Stomach smooth muscle (tissue), 2 donors: Measurements from ENCODE around the gene MTA3.

Experiments used
- H3K27ac ChIP-seq: one replicate; pipeline ENCODE4 v1.7.0; 2013; ENCODE audit warnings: mild to moderate bottlenecking, low read length, inconsistent platforms
- H3K27me3 ChIP-seq, 2 donors: one replicate each; pipeline ENCODE4 v1.7.0; 2013; ENCODE audit warnings: low read length in 2 of 2; ENCODE audit not compliant: insufficient read depth in 2 of 2, control insufficient read depth in 1 of 2
- H3K36me3 ChIP-seq, 2 donors: one replicate each; pipeline ENCODE4 v1.7.0; 2013; ENCODE audit warnings: low read length in 2 of 2; ENCODE audit not compliant: control insufficient read depth in 2 of 2, insufficient read depth in 2 of 2
- H3K4me1 ChIP-seq: one replicate; pipeline ENCODE4 v1.7.0; 2013; ENCODE audit warnings: low read length; ENCODE audit not compliant: control insufficient read depth, insufficient read depth
- H3K4me3 ChIP-seq, 2 donors: one replicate each; pipeline ENCODE4 v1.7.0; 2013; ENCODE audit warnings: low read length in 2 of 2
- H3K9ac ChIP-seq, 2 donors: one replicate each; pipeline ENCODE4 v1.7.0; 2013; ENCODE audit warnings: low read length in 2 of 2, mild to moderate bottlenecking in 1 of 2
- H3K9me3 ChIP-seq, 2 donors: one replicate each; pipeline ENCODE4 v1.7.0; 2013; ENCODE audit warnings: low read length in 2 of 2; ENCODE audit not compliant: control insufficient read depth in 2 of 2
- donor health status: healthy.
- donor health status: Pancreatic carcinoma.

The MTA3 gene

DNA sequence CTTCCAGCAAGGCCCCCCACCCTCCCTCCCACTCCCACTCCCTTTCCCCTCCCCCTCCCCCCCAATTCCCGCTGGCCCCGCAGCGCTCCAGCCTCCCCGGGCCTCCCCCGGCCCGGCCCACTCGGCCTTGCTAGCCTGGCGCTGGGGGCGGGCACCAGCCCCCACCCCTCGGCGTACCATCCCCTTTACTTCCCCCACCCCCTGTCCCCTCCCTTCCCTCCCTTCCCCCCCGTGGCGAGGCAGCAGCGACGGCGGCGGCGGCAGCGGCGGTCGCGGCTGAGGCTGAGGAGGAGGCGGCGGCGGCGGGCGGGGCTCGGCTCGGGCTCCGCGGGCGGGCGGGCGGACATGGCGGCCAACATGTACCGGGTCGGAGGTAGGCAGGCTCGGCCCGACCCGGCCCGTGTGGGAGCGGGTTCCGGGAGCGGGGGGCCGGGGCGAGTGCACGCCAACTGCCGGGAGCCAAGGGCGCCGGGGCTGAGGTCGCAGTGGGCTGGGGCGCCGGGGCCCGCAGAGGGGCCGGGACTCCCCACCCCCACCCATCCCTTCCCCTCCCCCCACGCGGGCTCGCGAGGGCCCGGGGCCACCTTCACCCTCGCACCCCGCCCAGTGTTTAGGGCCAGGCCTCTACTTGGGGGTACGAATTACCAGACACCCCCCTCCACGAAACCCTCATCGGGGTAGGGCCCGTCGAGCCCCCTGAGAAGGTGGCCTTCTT lies at the start of gene MTA3:
TSS of gene MTA3 (plus strand) at position 232 of the 715 bp plus-strand sequence. CDS start at position 346, 114 bp downstream.
- Histone ChIP-seq H3K4me1 (peaks cover 19% of the 10 kb centered on the region), H3K9ac (peak within 1 kb of the TSS; percentile 71 to 81), H3K36me3 (no peaks in the 10 kb centered on the region), H3K4me3 (peak within 1 kb of the TSS; percentile 68 to 76), H3K9me3 (no peaks in the 10 kb centered on the region), H3K27ac (peak within 1 kb of the TSS; percentile 82), H3K27me3 (no peaks in the 10 kb centered on the region)

DNA sequence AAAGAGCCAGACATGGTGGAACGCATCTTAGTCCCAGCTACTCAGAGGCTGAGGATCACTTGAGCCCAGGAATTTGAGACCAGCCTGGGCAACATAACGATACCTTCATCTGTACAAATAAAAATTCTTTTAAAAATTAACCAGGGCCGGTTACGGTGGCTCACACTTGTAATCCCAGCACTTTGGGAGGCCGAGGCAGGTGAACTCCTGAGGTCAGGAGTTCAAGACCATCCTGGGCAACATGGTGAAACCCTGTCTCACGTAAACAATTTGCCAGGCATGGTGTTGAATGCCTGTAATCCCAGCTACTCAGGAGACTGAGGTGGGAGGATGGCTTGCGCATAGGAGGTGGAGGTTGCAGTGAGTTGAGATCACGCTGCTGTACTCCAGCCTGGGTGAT lies 48.8 kb upstream of the MTA3 start:
- Histone ChIP-seq H3K9ac (no peak overlapping the region), H3K4me3 (no peak overlapping the region), H3K9me3 (no peaks in the 10 kb centered on the region), H3K27ac (no peak overlapping the region), H3K27me3 (no peaks in the 10 kb centered on the region), H3K36me3 (no peaks in the 10 kb centered on the region), H3K4me1 (no peaks in the 10 kb centered on the region)

DNA sequence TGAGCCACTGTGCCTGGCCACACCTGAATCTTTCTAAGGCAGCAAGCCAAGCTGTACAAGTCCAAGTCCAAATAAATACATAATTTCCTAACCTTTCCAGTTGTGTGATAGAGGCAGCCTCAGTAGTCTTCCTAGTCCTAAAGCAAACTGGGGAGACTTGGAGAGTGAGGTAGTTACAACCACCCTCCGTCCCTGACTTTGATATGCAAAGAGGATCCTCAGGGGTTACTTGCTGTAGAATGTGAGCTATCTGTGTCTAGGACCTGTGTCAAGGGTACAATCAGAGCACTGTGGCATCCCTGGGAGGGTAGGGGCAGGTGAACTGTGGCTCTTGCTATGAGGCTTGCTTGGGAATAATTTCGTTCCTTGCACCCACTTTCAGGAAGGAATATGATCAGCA lies 46.4 kb upstream of the MTA3 start:
- Histone ChIP-seq H3K27ac (no peak overlapping the region), H3K4me1 (no peaks in the 10 kb centered on the region), H3K9ac (no peak overlapping the region), H3K4me3 (no peak overlapping the region), H3K27me3 (no peaks in the 10 kb centered on the region), H3K9me3 (no peaks in the 10 kb centered on the region), H3K36me3 (no peaks in the 10 kb centered on the region)

DNA sequence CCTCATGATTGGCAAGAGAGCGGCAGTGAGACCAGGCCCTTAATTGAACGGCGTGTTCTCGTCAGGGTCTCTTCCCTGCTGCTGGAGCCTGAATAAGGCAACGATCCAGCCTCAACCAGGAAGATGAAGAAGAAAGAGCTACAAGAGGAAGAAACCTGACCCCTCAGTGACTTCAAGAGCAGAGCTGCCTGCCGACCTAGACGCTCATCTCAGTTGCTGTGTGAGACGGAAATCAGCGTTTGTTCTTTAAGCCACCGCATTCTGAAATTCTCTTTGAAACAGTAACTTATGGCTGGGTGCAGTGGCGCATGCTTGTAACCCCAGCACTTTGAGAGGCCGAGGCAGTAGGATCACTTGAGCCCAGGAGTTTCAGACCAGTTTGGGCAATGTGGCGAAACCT lies 45.1 kb upstream of the MTA3 start:
- H3K27ac ChIP-seq = no peak overlapping the region
- H3K9me3 ChIP-seq = no peaks in the 10 kb centered on the region
- H3K4me3 ChIP-seq = no peak overlapping the region
- H3K36me3 ChIP-seq = no peaks in the 10 kb centered on the region
- H3K9ac ChIP-seq = no peak overlapping the region
- H3K4me1 ChIP-seq = no peaks in the 10 kb centered on the region
- no peaks in the 10 kb centered on the region for H3K27me3 ChIP-seq

DNA sequence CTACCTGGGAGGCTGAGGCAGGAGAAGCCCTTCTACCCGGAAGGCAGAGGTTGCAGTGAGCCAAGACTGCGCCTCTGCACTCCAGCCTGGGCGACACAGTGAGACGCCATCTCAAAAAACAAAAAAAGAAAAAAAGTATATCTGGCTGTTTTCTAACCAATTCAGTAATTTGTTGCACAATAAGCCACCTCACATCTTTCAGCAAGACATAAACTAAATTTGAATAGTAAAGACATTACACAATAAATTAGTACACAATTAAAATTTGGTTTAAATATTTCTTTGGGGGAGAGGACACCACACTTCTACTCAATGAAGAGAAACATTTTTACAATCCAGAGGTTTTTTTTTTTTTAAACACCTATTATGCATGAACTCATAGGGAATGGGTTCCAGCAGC lies 36.0 kb upstream of the MTA3 start:
- Histone ChIP-seq H3K4me3 (no peak overlapping the region), H3K4me1 (no peaks in the 10 kb centered on the region), H3K36me3 (no peaks in the 10 kb centered on the region), H3K9ac (no peak overlapping the region), H3K27me3 (no peaks in the 10 kb centered on the region), H3K27ac (no peak overlapping the region), H3K9me3 (no peaks in the 10 kb centered on the region)

DNA sequence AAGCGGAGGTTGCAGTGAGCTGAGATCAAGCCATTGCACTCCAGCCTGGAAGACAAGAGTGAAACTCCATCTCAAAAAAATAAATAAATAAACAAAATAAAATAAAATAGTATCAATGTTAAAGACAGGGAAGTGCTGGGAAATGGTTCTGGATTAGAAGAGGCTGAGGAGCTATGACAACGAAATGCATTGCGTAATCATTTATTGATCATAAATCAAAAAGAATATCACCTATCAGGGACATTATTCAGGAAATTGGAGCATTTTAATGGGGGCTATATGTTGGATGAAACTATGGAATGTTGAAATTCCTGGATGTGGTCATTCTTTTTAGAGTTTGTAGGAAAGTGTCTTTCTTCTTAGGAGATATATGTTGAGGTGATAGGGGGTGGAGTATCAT lies 30.9 kb upstream of the MTA3 start:
- no peaks in the 10 kb centered on the region for H3K27me3 ChIP-seq
- no peaks in the 10 kb centered on the region for H3K36me3 ChIP-seq
- H3K9me3 ChIP-seq = no peaks in the 10 kb centered on the region
- H3K4me1 ChIP-seq = no peaks in the 10 kb centered on the region
- no peak overlapping the region for H3K4me3 ChIP-seq
- H3K27ac ChIP-seq = no peak overlapping the region
- no peak overlapping the region for H3K9ac ChIP-seq

DNA sequence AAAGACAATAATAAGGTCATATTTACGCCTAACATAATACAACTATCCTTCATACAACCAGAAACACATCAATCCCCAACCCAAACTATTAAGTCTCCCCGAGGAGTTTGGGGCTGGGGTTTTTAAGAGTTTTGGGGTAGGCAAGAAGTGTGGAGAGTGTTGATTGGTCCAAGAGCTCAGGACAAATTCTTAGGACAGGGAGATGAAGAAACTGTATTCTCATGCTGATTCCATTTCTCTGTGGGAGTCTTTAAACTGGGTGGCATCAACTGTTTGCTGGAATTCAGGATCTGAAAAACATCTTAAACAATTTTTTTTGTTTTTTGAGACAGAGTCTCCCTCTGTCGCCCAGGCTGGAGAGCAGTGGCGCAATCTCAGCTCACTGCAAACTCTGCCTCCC lies 25.6 kb upstream of the MTA3 start:
- no peak overlapping the region for H3K9ac ChIP-seq
- H3K36me3 ChIP-seq = no peaks in the 10 kb centered on the region
- no peaks in the 10 kb centered on the region for H3K4me1 ChIP-seq
- H3K9me3 ChIP-seq = no peaks in the 10 kb centered on the region
- H3K27me3 ChIP-seq = no peaks in the 10 kb centered on the region
- no peak overlapping the region for H3K27ac ChIP-seq
- H3K4me3 ChIP-seq = no peak overlapping the region

DNA sequence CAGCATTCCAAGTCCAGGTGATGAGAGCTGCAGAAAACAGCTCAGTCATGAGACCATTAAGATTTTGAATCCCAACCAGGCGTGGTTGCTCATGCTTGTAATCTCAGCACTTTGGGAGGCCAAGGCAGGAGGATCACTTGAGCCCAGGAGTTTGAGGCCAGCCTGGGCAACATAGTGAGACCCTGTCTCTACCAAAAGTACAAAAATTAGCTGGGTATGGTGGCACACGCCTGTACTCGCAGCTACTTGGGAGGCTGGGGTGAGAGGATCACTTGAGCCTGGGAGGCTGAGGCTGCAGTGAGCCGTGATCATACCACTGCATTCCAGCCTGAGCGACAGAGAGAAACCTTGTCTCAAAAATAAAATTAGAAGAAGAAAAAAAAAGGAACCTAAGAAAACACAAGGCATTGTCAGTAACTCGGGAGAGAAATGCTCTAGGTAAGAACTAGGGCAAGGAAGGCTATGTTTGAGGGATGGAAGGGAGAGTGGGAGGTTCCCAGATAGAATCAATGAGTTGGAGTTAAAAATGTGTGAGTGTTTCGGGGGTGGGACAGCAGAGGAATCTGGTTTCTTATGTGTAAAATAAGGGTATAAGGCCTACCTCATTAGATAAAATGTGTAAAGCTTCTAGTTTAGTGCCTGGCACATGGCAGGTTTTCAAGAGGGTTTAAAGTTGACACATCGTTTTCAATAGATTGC lies 23.3 kb upstream of the MTA3 start:
- H3K27ac ChIP-seq = no peak overlapping the region
- no peak overlapping the region for H3K9ac ChIP-seq
- no peaks in the 10 kb centered on the region for H3K27me3 ChIP-seq
- no peaks in the 10 kb centered on the region for H3K36me3 ChIP-seq
- no peaks in the 10 kb centered on the region for H3K9me3 ChIP-seq
- no peak overlapping the region for H3K4me3 ChIP-seq
- H3K4me1 ChIP-seq = no peaks in the 10 kb centered on the region

DNA sequence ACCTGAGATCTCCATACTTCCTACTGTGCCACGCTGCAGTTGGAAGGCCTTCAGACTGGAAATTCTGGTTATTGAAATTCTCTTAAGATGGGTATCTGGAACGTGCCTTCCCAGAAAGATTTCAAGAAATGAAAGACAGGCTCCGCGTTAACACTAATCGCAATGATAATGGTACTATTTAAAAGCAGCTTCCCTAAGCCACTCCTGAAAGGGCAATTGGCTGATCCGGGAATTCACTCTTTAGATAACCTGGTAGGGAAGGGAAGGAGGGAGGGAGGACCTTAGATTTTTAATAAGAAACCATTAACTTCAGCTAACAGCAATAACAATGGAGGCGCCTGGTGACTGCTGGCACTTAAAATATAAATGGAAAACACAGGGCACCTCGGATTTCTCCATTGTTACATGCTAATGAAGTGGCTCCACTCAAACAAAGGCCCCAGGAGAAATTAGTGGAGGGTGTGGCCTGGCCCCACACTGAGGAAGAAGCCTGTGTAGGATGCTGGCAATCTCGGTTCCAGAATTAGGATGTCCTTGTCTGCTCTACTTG lies 22.5 kb upstream of the MTA3 start:
- no peaks in the 10 kb centered on the region for H3K27me3 ChIP-seq
- H3K27ac ChIP-seq = no peak overlapping the region
- no peak overlapping the region for H3K9ac ChIP-seq
- H3K36me3 ChIP-seq = no peaks in the 10 kb centered on the region
- no peak overlapping the region for H3K4me3 ChIP-seq
- no peaks in the 10 kb centered on the region for H3K4me1 ChIP-seq
- no peaks in the 10 kb centered on the region for H3K9me3 ChIP-seq

DNA sequence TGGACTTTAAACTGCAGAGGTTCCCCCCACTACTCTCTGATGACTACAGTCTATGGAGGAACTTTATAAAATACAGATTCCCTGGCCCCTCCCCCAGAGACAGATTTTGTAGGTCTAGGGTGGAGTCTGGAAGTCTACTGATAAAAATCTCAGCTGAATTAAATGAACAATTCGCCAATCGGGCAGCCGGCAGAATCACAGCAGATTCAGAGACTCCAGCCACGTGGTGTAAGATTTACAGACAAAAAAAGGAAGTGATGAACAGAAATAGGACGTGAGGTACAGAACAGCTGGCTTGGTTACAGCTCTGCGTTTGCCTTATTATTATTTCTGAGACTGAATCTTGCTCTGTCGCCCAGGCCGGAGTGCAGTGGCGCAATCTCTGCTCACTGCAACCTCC lies 21.4 kb upstream of the MTA3 start:
- Histone ChIP-seq H3K36me3 (no peaks in the 10 kb centered on the region), H3K4me1 (no peaks in the 10 kb centered on the region), H3K4me3 (no peak overlapping the region), H3K27ac (no peak overlapping the region), H3K9ac (no peak overlapping the region), H3K27me3 (no peaks in the 10 kb centered on the region), H3K9me3 (no peaks in the 10 kb centered on the region)
